ENCODE measurements around the gene MRPS35.
A peak's percentile ranks its signal among the peaks of the same experiment; 100 is the strongest.

The MRPS35 gene

GRCh38 chr12:27710592-27711316 lies at the start of gene MRPS35:
MRPS35 (plus strand) TSS chr12:27710832; CDS start chr12:27710844, 12 bp downstream.
- DNase-seq (ENCODE audit: low read depth), result peak; percentile 84

DNA sequence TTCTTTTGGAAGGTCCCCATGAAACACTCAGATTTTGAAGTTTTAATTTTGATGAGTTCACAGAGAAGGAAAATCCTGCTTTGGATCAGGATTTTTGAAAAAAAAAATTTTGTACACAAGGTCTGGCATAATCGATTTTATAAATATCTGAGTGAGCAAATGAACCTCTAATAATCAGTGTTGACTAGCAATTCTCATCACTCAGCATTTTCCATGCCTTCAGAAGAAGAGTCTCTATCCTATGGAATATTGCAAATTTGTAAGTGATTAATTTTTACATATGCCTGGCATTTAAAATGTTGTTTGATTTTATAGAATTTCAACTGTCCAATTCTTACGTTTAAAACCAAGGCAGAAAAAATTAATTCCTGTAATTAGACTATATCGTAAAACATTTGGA lies 44.9 kb upstream of the MRPS35 start:
- no peak for DNase-seq (ENCODE audit: low read depth)

- DNase-seq (ENCODE audit: low read depth), result no peak
Observed at GRCh38 chr12:27666510-27666909, 44.1 kb upstream of the MRPS35 start.

DNA sequence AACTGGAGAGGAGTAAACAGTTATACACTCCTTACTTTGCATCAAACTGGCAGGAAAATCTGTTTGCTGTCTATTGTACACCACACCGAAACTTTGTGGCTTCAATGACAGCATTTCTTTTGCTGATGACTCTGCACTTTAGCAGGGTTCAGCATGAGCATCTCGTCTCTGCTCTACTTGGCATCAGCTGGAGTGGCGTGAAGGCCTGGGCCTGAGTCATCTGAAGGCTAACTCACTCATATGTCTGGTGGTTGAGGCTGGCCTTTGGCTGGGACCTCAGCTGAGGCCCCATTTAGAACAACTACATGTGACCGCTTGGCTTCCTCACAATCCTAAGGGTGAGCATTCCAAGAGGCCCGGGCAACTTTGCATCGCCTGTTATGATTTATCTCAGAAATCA lies 43.1 kb upstream of the MRPS35 start:
- DNase-seq (ENCODE audit: low read depth), result no peak

- no peak for DNase-seq (ENCODE audit: low read depth)
Observed at GRCh38 chr12:27672051-27672450, 38.6 kb upstream of the MRPS35 start.

GRCh38 chr12:27672643-27673042 lies 38.0 kb upstream of the MRPS35 start:
- no peak for DNase-seq (ENCODE audit: low read depth)

DNA sequence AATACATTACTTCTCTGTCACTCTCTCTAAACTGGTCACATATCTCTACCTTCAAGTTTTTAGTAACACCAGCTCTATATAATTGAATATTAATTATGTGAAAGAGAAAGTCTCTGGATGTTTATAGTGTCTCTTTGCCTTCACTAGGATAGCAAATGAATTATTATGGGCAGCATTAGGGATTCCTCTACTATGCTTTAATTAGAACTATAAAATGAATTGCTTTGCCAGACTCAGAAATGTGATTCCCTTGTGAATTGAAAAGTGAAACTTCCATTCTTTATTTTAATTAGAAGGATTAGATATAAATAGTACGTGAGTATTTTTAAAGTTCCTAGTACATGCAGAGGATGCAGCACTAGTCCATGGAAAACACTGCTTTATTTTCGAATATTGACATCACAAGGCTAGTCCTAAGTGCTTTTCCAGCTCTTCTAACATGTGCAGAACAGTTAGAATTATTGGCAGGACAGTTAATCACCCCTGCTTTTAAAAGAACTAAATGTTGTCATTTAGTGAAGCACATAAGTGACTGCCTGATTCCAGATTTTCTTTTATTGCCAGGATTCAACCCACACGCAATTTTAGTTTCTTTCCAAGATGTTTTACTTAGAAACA lies 37.4 kb upstream of the MRPS35 start:
- DNase-seq (ENCODE audit: low read depth), result no peak

- DNase-seq (ENCODE audit: low read depth), result no peak
Observed at GRCh38 chr12:27674989-27675388, 35.6 kb upstream of the MRPS35 start.

GRCh38 chr12:27680619-27681018 lies 30.0 kb upstream of the MRPS35 start:
- DNase-seq (ENCODE audit: low read depth), result no peak

DNA sequence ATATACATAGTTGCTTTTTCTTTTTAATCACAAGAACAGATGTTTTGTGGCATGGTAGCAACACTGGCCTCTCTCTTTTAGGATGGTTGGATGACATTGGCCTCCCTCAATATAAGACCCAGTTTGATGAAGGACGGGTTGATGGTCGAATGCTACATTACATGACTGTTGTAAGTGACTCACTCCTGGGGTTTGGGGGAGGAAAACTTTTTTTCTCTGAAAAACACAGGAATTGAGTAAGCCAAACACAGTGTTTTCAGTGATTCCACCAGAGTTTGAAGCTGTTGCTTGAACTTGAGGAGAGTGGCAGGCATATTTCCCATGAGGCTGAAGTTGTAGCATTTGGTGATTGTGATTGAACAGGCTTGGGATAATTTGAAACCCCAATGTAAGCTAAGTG lies 28.1 kb upstream of the MRPS35 start:
- DNase-seq (ENCODE audit: low read depth), result no peak

DNA sequence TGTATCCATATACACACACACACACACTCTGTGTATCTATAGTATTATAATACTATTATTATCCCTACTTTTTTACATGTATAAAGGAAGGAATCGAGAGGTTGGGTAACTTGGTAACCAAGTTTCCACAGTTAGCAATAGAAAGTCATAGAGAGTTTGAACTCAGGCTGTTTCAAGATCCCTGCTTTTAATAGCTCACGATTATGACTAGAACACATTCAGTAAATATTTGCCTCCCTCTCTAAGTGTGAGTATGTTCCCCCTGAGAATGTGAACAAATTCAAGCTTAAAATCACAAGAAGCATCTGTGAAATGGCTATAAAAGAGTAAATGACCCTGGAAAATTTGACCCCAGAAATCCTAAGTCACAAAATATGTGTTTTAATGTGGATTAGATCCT lies 25.4 kb upstream of the MRPS35 start:
- no peak for DNase-seq (ENCODE audit: low read depth)

DNA sequence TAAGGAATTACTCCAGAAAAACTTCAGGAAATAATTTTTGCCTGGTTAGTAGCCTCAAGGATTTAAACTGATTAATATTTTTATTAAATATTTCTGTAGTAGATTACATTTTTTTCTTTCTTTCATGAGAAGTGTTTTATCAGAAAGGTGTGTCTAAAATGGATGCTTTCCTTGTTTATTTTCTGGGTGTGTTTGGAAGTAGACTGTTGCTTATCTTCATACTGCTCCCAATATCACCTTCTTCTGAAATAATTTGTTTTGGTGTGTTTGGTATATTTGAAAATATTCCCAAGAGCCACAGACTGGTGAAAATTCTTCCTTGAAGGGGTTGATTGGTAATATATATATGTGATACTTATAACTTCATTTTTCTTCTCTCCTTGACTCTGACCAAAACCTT lies 24.5 kb upstream of the MRPS35 start:
- no peak for DNase-seq (ENCODE audit: low read depth)

- no peak for DNase-seq (ENCODE audit: low read depth)
Observed at GRCh38 chr12:27688671-27689070, 22.0 kb upstream of the MRPS35 start.

- DNase-seq (ENCODE audit: low read depth), result no peak
Observed at GRCh38 chr12:27689558-27690180, 21.0 kb upstream of the MRPS35 start.

DNA sequence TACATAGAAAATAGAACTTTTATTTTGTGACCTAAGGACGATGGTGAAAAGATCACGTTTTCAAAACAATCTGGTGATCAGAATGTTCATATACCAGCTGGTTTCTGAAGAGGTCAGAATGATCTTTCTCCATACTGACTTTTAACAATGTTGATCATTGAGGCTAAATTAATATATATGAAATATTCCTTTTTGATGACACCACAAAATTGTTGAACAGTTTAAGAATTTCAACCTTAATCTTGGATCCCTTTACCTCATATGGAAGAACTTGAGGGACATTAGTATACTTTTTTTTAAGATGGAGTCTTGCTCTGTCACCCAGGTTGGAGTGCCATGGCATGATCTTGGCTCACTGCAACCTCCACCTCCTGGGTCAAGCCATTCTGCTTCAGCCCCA lies 17.2 kb upstream of the MRPS35 start:
- no peak for DNase-seq (ENCODE audit: low read depth)

DNA sequence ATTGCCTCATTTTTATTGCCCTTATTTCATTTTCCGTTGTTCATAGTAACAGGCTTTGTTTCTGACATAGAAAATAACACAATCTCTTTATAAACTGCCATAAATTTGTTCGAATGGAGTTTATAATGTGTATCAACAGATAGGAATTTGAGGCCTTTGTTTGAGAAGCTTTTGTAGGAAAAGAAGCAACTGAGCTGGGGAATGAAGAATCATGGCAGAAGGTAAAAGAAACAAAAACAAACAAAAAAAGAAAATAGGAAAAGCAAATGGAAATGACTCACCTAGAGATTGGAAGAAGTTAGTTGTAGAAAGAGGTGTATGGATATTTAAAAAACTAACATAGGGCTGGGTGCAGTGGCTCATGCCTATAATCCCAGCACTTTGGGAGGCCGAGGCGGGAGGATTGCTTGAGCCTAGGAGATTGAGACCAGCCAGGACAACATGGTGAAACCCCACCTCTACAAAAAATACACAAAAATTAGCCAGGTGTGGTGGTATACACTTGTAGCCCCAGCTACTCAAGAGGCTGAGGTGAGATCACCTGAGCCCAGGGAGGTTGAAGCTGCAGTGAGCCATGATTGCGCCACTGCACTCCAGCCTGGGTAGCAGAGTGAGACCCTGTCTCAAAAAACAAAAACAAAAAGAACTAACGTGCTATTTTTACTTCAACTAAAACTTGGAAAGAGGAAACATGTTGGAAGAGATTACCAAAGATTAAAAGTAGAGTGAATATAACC lies 14.9 kb upstream of the MRPS35 start:
- no peak for DNase-seq (ENCODE audit: low read depth)

- no peak for DNase-seq (ENCODE audit: low read depth)
Observed at GRCh38 chr12:27696293-27696652, 14.4 kb upstream of the MRPS35 start, which contains the start of gene REP15. REP15 (plus strand) TSS chr12:27696447; CDS start chr12:27696563, 116 bp downstream.

GRCh38 chr12:27696864-27697564 lies 13.6 kb upstream of the MRPS35 start:
- no peak for DNase-seq (ENCODE audit: low read depth)

- DNase-seq (ENCODE audit: low read depth), result peak; percentile 55
Observed at GRCh38 chr12:27703720-27704452, 6.7 kb upstream of the MRPS35 start.

DNA sequence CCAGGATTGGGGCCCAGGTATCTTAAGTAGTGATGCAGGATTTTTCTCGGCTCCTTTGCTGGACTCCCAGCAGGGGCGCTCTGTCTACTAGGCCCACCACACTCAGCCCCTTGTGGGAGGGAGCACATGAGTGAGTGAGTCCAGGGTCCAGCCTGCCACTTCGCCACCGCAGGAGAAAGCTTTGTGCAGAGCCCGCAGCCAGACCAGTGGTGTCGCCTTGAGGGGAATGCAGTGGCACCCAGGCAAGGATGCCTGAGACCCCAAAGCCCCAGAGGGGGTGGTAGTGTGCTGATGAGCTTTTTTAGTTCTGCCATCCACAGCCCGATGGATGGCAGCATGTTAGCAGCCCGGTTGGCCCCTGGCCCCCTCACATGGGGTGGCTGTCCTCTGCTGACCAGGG lies 5.4 kb upstream of the MRPS35 start:
- no peak for DNase-seq (ENCODE audit: low read depth)

GRCh38 chr12:27707216-27707615 lies 3.4 kb upstream of the MRPS35 start:
- no peak for DNase-seq (ENCODE audit: low read depth)
